Fibroblast of skin of scalp (primary cell): ENCODE data around the gene TRIM7.
"Not testable (repeated sequence)": the region's sequence is repeated elsewhere in the genome, so short reads cannot be mapped to it uniquely, and the experiment has no call there.

Experiments used
- DNase-seq: peaks from one replicate; pipeline ENCODE4 v3.0.0-alpha.2; 2013

Gene TRIM7

DNA sequence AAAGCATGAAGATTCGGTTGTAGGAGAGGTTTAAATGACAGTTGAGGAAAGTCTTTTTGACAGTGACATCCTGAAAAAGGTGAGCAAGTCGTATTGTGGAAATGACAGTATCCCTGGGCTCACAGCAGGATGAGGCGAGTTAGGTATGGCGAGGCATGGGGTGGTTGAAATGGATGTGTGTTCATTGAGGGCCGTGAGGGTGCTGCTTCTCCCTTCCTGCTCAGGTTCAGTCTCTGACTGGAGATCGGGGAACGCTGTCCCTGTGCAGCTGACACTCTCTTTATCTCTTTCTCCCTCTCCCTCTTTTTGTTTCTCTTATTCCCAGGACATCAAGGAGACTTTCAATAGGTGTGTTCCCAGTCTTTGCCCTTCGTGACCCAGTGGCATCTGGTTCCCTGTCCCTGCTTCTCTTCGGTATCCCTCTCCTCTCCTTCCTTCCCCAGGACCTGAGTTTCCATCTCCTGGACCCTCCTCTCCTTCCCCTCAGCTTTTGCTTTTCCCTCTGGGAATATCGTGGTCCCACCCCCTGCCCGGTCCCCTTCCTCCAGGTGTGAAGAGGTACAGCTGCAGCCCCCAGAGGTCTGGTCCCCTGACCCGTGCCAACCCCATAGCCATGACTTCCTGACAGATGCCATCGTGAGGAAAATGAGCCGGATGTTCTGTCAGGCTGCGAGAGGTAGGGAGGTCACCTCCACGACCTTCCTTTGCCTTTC, 28.2 kb upstream of the TRIM7 start:
- DNase-seq: no peak

DNA sequence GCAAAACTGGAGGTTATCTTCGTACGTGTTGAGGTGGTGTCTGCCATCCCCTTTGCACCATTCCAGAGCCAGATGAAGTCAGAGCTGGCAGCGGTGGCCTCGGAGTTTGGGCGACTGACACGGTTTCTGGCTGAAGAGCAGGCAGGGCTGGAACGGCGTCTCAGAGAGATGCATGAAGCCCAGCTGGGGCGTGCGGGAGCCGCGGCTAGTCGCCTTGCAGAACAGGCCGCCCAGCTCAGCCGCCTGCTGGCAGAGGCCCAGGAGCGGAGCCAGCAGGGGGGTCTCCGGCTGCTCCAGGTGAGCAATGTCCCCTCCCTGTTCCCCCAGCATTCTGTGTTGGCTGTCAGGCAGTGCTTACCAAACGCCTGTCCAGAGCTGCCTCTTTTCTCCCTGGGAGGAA, 27.6 kb upstream of the TRIM7 start:
- no peak for DNase-seq

DNA sequence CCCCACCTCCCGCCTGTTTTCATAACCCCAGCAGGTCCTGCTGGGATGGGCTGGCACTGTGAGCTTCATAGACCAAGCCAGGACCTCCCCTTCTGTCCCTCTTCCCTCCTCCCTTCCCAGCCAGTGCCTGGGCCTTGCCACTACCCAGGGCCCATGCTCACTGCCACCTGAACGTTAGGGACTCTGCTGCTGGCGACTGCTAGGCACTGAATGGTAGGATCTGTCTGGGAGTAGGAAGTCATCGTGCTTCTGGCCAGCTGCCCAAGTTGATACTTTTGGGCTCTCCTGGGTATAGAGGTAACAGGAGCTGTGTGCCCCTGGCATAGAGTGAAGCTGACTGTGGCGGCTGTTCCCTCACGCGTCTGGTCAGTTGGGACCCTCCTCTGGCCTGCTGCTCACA, 26.4 kb upstream of the TRIM7 start:
- DNase-seq: no peak

DNA sequence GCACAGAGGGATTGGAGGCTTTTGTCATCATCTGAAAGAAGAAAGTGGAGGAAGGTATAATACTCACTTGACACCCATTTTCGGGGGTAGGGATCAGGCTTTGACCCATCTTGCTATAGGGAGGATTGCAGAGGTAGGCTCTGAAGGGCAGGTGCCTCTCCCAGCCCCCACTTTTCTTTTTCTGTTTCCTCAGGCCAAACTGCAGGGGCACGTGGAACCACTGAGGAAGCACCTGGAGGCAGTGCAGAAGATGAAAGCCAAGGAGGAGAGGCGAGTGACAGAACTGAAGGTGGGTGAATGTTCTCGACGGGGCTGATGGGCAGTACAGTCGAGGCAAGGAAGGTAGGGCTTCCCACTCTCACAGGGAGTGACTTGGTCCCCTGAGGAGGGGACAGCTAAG, 25.6 kb upstream of the TRIM7 start:
- DNase-seq: no peak

DNA sequence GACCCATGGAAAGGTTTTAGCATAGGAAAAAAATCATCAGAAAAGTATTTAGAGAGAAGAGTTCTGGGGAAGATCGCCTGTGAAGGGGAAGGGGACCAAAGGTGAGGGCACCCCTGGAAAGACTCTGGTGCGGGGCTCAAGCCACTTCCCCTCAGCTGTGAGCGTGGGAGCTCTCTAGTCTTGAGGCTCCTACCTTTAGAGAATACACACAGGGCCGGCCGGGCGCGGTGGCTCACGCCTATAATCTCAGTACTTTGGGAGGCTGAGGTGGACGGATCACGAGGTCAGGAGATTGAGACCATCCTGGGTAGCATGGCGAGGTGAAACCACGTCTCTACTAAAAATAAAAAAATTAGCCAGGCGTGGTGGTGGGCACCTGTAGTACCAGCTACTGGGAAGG, 25.0 kb upstream of the TRIM7 start:
- DNase-seq: no peak

DNA sequence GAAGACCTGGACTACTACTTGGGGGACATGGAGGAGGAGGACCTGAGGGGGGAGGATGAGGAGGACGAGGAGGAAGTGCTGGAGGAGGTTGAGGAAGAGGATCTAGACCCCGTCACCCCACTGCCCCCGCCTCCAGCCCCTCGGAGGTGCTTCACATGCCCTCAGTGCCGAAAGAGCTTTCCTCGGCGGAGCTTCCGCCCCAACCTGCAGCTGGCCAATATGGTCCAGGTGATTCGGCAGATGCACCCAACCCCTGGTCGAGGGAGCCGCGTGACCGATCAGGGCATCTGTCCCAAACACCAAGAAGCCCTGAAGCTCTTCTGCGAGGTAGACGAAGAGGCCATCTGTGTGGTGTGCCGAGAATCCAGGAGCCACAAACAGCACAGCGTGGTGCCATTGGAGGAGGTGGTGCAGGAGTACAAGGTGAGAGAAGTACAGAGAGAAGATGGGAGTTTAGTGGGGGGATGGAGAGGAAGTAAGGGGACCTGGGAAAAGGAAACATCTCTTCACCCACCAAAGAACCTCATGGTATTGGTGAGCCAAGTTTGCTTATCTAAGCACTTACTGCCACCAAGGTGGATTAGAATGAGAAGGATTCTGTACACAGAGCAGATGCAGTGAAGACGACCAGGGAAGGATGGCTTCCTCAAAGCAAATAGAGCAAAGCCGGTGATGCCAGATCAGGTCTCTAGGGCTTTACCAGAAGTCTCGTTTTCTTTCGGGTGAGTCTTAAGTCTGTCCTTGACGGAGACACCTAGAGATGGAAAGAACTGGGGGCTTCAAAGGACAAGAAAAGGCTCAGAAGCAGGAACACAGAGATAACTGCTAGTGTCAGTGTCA, 19.6 kb upstream of the TRIM7 start:
- no peak for DNase-seq

DNA sequence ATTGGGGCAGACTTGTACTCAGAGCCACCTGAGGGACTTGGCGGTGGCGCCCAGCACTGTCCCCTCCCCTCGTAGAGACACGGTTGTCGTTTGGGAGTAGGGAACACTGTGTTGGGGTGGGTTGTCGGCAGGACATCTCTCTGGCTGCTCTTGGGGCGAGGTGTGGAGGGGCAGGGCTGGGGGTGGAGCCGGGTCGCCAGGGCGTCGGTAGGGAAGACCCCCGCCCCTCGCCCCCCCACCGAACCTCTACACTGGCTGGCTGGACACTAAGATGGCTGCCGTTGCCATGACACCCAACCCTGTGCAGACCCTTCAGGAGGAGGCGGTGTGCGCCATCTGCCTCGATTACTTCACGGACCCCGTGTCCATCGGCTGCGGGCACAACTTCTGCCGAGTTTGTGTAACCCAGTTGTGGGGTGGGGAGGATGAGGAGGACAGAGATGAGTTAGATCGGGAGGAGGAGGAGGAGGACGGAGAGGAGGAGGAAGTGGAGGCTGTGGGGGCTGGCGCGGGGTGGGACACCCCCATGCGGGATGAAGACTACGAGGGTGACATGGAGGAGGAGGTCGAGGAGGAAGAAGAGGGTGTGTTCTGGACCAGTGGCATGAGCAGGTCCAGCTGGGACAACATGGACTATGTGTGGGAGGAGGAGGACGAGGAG, 18.9 kb upstream of the TRIM7 start:
- DNase-seq: peak; percentile 40

DNA sequence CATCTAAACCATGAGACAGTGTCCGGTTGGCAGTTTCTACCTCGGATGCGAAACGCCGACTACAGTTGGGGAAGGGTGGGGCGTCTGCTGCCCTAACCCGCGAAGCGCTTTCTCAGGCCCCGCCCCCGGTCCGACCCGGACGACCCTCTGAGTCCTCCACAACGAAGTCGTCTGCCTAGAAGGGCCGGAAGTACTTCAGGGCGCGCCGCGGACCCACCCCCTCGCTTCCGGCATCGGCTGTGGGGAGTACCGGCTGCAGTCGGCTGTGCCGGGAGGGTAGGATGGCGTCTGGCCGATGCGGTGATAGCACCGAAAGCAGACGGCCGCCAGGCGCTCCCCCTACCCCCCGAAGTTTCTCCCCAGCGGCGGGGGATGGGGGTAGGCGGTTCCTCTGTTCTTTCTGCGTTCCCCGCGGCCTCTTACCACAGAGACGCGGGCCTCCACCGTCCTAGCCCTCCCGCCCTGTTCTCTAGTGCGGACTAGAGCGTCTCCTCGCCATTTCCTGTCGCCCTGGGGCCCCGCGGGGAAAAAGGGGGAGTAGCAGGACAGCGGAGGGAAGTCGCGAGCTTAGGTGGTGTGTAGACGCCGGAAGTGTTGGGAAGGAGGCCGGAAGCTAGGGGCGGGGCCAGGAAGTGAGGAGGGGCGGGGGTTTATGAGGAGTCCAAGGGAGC, 18.2 kb upstream of the TRIM7 start, which contains the start of gene TRIM41:
TRIM41 (plus strand) TSS at position 224 of the 671 bp plus-strand sequence. CDS start 719 bp downstream, outside the sequence.
- peak; percentile 99 for DNase-seq

DNA sequence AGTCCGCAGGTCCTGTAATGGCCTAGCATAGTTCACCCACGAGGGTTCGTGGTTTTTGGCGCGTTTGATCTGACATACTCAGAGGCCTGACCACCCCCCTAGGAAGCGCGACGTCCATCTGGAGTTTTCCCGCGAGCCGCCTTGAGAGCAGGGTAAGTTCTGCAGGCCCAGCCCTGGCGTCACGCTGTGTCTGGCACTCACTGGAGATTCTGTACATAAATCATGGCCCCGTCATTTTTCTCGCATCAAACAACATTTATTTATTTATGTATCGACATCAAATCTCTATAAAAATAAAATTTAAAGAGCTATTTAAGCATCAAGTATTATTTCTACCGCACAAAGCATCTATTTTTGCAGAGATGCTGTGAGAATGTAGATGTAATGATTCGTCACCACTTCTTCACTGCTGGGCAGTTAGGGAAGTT, 17.6 kb upstream of the TRIM7 start:
- peak; percentile 82 for DNase-seq

DNA sequence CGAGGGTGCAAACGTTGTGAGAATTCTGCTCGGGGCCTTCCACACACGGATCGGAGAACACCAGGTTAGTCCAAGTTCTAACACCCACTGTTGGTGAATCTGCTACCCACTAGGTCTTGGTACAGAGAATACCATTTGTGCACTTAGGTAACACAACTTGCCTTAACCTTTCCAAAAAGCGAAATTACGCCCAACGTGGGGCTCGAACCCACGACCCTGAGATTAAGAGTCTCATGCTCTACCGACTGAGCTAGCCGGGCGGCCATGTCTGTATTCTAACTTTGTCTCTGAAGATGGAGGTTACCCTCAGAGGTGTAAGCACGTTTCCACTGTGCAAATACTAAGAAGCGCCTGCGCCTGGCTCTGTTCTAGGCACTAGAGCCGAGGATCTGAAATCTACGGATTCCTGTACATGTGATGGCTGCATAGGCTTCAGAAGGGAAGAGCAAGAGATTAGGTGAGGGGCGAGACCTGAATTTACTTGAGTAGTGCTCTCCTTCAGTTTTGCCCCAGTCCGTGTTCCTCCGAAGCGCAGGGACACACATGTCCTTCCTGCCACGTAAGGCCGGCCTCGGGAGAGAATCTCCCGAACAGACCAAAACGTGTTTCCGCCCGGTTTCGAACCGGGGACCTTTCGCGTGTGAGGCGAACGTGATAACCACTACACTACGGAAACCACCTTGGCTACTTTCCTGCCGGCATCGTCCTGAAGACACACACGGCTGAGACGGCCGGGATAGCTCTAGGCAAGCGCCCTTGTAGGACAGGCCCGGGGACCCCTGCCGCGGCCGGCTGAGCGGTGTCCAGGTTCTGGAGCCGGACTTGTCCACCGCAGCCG, 17.0 kb upstream of the TRIM7 start:
- peak; percentile 99 for DNase-seq

DNA sequence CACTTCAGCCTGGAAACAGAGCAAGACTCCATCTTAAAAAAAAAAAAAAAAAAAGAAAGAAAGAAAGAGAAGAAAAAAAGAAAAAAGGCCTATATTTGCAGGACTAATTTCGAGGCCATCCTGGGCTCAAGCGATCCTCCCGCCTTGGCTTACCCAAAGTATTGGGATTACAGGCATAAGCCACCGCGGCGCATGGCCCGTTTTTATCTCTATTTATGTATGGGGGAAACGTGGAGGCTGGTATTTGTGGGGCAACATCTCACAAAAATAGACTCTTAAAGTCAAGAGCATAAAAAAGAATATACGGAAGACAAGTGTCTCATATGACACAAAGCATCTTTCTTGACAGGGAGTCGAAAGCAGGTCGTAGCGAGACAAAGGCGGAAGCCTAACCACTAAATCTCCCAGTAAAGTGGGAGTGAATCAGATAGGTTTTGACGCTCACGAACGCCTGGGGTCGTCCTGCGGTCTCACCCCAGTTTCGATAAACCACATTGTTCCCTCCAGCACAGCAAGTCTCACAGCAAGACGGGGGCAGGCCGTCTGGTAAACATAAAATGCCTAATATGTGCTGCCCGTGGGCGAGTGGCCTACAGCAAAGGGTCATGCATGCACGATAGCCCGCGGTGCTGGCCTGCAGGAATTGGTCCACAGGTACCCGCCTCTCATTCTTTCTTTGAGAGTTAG, 16.3 kb upstream of the TRIM7 start:
- no peak for DNase-seq

DNA sequence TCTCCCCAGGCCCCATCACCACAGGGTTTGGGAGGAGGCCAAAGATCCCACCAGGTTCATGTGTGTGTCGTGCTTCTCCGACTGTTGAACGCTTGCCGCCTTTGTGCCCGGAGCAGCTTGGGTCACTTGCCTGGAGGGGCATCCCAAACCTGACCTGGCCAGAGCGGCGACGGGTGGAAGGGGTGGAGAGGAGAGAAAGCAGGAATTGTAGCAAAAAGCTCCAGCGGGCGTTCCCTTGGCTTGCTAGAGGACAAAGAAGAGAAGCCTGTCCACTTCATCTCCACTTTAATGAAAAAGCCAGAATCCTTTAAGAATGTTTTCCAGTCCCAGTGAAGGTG, 15.2 kb upstream of the TRIM7 start:
- no peak for DNase-seq

DNA sequence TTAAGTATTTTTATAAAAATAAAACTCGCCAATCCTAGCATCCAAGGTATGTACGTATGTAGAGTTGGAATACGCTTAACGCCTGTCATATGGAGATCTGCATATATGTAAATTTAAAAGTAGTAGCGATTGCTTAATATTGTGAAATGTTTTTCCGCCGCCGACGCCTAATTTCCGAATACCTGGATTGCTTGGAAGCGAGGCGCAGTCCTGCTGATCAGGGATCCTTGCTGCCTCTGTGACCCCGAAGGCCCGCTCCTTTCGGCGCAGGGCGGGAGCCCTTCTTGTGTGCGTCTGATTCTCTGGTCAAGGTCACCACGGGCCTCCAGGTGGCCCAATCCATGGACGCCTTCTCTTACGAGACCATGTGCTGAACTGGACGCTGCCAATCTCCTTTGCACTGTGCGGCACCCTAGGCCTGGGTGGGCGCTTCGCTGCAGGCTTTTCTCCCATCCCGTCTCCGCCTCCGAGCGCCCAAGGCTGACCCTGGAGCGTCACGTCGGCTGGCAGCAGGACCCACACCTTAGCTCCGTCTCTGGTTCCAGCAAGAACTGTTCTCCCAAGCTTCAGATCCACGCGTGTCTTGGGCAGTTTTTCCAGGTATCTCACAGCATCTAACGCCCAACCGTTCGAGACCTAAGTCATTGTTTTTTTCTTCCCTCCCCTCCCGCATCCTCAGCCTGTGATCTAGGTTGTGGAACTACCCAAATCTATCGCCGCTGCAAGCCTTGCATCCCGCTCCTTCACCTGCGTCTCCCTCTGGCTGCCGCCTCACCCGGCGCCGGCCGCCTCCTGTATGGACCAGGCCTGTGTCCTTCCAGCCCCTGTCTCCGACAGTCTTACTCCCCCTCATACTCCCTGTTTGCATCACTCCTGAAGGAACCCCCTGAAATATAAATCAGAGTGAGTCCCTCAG, 14.5 kb upstream of the TRIM7 start:
- no peak for DNase-seq

DNA sequence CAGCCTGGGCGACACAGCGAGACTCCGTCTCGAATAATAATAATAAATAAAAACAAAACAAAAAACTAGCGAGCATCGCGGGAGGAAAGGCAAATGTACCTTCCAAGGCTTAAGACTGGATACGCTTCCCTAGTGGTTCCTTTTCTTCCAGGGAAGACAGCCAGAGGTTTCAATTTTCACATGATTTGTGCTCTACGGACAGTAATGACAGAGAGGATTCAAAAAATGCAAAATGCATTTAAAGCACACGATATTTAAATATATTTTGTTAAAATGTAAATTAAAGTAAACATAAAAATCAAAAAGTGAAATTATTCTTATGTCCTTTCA, 13.8 kb upstream of the TRIM7 start:
- DNase-seq: no peak

DNA sequence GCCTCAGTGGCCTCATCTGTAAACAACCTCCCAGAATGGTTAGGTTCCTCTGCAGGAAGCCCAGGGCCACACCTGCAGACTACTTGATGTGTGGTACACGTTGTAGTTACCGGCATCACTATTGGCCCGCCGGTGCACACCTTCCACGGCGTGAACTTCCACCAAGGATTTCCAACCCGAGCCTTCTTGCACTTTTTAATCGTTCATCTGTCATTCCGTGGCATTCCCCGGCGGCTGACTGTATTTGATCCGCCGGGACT, 12.7 kb upstream of the TRIM7 start:
- no peak for DNase-seq

DNA sequence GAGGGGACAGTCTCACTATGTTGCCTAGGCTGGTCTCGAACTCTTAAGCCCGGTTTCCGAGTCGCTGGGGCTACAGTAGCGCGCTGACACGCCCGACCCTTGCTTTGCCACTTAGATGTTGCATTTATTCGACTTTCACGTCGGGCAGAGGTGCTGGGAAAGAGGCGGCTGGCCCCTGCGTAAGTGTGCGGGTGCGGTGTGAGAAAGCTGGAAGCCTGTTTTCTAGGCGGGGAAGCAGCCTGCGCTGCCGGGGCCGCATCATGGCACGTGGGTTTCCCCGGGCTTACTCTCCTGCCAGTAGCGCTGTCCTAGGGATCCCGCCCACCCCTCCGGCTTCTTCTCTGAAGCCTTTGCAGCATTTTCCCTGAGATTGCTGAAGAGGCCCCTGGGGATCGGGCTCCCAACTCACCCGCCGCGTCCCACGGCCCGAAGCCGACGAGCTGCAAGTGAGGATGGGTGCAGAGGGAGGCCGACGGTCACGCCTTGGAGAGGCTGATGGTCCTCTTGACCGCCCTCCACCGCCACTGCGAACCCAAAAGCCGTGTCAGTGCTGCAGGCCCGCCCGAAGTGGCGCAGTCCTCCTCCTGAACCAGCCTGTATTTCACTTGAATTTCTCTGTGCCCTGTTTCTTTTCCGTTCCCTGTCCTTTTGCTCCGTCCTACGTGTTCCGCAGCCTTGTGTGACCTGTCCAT, 12.3 kb upstream of the TRIM7 start:
- DNase-seq: peak; percentile 59

DNA sequence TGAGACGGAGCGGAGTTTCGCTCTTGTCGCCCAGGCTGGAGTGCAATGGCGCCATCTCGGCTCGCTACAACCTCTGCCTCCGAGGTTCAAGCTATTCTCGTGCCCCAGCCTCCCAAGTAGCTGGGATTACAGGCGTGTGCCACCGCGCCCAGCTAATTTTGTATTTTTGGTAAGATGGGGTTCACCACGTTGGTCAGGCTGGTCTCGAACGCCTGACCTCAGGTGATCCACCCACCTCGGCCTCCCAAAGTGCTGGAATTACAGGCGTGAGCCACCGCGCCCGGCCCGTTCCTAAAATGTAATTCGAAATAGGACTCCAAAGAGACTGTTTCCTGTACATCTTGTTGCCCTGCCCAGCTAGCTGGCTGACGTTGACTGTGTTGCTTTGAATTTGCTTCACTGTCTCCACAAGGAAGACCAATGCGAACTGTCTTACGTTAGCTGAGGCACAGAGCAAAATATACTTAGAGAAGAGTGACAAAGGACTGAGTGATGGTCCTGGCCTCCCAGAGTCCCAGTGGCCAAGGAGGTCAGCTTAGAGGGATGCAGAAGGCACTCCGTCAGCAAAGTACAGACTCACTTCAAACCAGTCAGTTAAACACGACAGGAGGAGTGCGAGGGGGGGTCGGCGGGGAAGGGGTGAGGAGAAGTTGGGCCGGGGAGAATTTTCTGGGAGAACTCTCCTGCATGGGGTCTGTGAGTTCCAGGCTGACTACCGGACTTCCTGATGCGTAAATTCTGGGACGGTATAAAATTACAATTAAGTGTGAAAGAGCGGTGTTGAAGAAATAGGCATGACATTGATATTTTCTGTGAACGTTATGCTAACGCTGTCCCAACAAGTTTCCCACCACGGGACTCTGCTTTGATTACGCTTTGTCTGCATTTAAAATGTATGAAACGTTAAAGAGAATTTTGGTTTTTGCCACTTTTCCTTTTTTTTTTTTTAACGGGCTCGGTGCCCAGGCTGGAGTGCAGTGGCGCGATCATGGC, 11.3 kb upstream of the TRIM7 start:
- DNase-seq: peak; percentile 21

DNA sequence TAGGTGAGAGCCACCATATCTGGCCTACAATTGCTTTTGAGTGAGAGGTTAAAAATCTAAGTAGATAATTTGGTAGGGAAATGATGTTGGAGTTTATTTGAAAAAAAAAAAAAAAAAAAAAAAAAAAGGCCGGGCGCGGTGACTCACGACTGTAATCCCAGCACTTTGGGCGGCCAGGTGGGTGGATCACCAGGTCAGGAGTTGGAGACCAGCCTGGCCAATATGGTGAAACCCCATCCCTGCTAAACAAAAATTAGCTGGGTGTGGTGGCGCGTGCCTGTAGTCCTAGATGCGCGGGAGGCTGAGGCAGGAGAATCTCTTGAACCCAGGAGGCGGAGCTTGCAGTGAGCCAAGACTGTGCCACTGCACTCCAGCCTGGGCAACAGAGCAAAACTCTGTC, 9.3 kb upstream of the TRIM7 start:
- DNase-seq: not testable (repeated sequence)

DNA sequence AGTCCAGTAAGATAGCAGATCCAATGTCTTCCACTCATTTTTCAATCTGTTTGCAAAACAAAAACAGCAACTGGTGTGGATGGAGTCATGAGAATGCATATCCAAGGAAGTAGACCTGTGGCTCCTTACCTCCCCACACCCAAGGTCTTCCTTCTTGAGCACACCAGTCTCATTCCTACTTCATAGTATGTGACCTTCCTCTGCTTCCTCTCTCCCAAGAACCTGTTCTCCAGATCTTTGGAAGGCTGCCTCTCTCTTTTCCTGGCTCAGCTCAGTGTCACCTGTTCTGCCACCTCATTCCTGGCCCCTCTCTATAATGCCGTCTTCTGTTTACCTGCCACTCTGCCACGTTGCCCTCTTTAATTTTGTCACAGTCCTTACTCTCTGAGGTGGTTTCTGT, 7.9 kb upstream of the TRIM7 start:
- DNase-seq: no peak
